Measurements from ENCODE around the gene RAD51B.

GRCh38 chr14:68264260-68264569 lies 444.6 kb downstream of the RAD51B start:
- no peak for TF ChIP-seq EP300 (IDR thresholded peaks at IDR 0.05)
- no peak for TF ChIP-seq CTCF (IDR thresholded peaks at IDR 0.05)

All from ovary (tissue), 3 donors.